HFF-Myc (cell line): ENCODE results near the gene MINK1.

Experiments
- DNase-seq: peaks from one replicate; pipeline ENCODE4 v3.0.0-alpha.2; 2011; ENCODE audit warnings: low read depth; ENCODE audit errors: extremely low read depth
- H3K4me3 ChIP-seq: replicated peaks from 2 replicates; pipeline ENCODE4 v1.5.1; 2011; ENCODE audit warnings: low read depth, mild to moderate bottlenecking, control low read depth, low read length
- TF ChIP-seq, protein P1 (sequence below): IDR thresholded peaks from 2 replicates; pipeline ENCODE4 v1.5.1; 2012; ENCODE audit warnings: mild to moderate bottlenecking, low read depth, low read length, control low read depth; ENCODE audit errors: missing control alignments

The MINK1 gene

DNA sequence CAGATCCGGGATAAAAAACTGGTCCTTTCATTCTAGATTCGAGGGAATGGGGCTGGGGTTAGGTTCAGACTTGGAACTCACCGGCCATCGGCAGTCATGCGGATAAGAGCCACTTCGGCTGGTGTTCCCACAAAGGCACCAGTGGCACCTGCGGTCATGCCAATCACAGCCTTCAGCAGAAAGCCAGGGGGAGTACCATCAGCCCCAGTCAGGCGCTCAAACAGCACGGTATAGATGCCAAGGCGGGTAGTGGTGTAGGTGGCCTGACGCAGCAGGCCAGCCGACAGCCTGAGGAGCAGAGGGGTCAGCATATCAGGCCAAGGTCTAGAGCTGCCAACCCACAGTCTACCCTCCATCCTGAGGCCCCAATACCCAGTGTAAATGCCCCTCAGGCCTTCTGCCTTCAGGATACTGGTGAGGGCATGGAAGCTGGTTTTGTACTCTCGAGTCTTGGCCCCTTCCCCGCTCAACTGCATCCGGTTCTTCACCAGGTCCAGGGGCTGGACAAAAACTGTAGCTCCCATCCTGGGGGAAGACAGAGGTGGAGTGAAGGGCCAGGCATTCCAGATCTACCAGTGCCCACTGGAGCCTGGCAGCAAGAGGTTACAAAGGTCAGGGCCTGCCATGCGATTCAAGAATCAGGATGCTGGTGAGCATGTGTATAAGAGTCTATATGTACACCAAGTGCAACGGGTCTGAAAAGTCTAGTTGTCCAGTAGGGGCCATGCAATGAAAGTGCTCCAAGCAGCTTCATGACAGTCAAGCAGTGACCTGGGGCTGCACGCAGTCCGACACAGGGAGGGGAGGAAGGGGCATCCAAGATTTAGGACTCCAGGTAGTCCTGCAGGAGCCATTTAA, 105.8 kb downstream of the MINK1 start:
- H3K4me3 ChIP-seq = peak overlapping the region; percentile 99
- TF ChIP-seq, protein P1, sequence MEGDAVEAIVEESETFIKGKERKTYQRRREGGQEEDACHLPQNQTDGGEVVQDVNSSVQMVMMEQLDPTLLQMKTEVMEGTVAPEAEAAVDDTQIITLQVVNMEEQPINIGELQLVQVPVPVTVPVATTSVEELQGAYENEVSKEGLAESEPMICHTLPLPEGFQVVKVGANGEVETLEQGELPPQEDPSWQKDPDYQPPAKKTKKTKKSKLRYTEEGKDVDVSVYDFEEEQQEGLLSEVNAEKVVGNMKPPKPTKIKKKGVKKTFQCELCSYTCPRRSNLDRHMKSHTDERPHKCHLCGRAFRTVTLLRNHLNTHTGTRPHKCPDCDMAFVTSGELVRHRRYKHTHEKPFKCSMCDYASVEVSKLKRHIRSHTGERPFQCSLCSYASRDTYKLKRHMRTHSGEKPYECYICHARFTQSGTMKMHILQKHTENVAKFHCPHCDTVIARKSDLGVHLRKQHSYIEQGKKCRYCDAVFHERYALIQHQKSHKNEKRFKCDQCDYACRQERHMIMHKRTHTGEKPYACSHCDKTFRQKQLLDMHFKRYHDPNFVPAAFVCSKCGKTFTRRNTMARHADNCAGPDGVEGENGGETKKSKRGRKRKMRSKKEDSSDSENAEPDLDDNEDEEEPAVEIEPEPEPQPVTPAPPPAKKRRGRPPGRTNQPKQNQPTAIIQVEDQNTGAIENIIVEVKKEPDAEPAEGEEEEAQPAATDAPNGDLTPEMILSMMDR = no peak
- no peak for DNase-seq

- DNase-seq = no peak
- TF ChIP-seq, protein P1 = no peak
- H3K4me3 ChIP-seq = peak overlapping the region; percentile 99
Measured at GRCh38 chr17:4939546-4939795, 106.3 kb downstream of the MINK1 start.

- DNase-seq = peak; percentile 100
- H3K4me3 ChIP-seq = peak within 1 kb of the TSS; percentile 99
- TF ChIP-seq, protein P1 = no peak
Measured at GRCh38 chr17:4939796-4940554, 106.8 kb downstream of the MINK1 start, which contains the start of the genes RNF167 and SLC25A11. TSS of gene RNF167 (plus strand) at chr17:4940268. CDS start at chr17:4940910, 642 bp downstream. TSS of gene SLC25A11 (minus strand) at chr17:4940046. CDS start at chr17:4939910, 136 bp downstream.

DNA sequence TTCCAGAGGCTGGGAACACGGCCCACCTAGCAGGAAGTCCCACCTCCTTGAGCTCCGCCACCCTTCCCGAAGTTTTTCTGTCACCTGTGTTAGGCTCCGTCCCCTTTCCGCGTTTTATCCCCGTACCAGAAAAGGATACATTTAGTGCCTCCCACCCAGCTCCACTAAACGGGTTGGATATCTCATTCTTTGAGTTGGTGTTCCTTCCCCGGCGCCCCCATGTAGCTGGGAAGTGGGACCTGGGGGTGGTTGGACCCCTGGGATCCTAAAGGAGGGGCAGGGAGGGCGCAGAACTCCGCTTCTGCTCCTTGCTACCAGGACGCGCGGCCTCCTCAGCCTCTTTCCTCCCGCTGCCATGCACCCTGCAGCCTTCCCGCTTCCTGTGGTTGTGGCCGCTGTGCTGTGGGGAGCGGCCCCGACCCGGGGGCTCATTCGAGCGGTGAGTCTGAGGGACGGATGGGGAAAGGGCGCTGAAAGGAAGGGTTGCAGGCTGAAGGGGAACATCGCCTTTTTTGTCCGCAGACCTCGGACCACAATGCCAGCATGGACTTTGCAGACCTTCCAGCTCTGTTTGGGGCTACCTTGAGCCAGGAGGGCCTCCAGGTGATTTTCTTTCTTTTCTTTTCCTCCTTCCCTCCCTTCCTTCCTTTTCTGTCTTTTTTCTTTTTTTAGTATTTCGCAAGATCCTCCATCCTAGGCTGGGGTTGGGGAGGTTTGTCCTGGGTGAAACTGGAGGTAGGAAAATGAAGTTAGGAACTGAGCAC, 107.6 kb downstream of the MINK1 start:
- no peak for DNase-seq
- TF ChIP-seq, protein P1 = no peak
- peak overlapping the region; percentile 99 for H3K4me3 ChIP-seq

DNA sequence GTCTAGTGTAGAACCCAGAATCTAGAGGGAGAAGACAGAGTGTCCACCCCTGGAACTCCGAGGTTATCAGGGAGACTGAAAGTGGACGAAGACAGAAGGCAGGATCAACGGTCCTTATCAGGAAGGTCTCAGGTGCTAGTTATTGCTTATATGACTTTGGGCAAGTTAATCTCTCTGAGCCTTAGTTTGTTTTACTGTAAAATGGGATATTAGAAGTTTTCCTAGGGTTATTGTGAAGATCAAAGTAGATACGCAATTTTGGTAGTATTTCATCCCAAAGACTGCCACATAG, 108.1 kb downstream of the MINK1 start:
- TF ChIP-seq, protein P1 = no peak
- peak overlapping the region; percentile 99 for H3K4me3 ChIP-seq
- DNase-seq = no peak

DNA sequence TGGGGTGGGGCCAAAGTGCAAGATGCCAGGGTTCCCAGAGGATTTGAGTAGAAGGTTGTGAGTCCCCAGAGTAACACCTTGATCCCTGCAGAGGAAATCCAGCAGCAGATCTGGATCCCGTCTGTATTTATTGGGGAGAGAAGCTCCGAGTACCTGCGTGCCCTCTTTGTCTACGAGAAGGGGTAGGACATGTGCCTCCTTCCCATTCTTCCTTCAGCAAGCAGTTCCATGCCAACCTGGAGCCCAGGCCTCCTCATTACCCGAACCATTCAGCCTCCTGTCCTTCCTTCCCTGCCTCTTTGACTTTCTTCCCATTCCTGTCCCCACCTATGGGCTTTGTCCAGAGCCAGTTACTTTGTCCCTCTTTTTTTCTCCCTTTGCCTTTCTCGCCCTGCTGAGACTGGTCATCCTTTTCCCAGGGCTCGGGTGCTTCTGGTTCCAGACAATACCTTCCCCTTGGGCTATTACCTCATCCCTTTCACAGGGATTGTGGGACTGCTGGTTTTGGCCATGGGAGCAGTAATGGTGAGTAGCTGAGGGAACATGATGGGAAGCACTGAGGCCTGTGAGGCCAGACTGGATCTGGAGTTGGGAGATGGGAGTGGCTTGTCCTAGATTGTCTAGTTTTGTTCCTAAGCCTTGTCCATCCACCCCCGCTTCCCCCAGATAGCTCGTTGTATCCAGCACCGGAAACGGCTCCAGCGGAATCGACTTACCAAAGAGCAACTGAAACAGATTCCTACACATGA, 109.8 kb downstream of the MINK1 start:
- DNase-seq = no peak
- no peak overlapping the region for H3K4me3 ChIP-seq
- TF ChIP-seq, protein P1 = no peak
